Motor neuron (in vitro differentiated cells): ENCODE results near the gene SEMA3G. TPM values are rescaled to one million over a fixed set of nuclear protein-coding genes. Genes with fewer than 3 reads are reported as not detected.
A peak's percentile ranks its signal among the peaks of the same experiment; 100 is the strongest.

Source experiments
- ATAC-seq, 8 experiments: fragments of 200-7000 bp; cut with Tn5 transposase; replicated peaks in 6 of 8; 2 replicates each; pipeline ENCODE4 v1.8.0; 2021; ENCODE audit warnings: mild to moderate bottlenecking in 8 of 8, moderate library complexity in 8 of 8
- H3K27ac ChIP-seq, 2 donors: fragments of 250-450 bp; sonication (Bioruptor Pico); 2 replicates each; pipeline ENCODE4 v1.9.0; 2021; ENCODE audit warnings: antibody characterized with exemption in 2 of 2, mild to moderate bottlenecking in 2 of 2, moderate library complexity in 1 of 2
- H3K4me1 ChIP-seq, 2 donors: fragments of 250-450 bp; sonication (Bioruptor Pico); replicated peaks in 1 of 2; 2 replicates each; pipeline ENCODE4 v1.6.1; 2021; ENCODE audit warnings: antibody characterized with exemption in 2 of 2, mild to moderate bottlenecking in 2 of 2, moderate library complexity in 1 of 2
- H3K4me3 ChIP-seq, 5 donors: fragments of 250-450 bp; sonication (Bioruptor Pico); 2 replicates each; pipeline ENCODE4 v1.9.0; 2021; ENCODE audit warnings: antibody characterized with exemption in 5 of 5, mild to moderate bottlenecking in 5 of 5, moderate library complexity in 4 of 5
- WGBS, 10 experiments: fragments of 450-650 bp; shearing (Covaris generic); methylation state at CpG; one replicate each; pipeline ENCODE4 v1.0.0; 2022; 5-methylcytosine and 5-hydroxymethylcytosine counted together
- in situ Hi-C, 9 experiments: fragments of 400-800 bp; cut with MboI; loops; one replicate each; pipeline ENCODE4 v1.15.0; 2021; ENCODE audit warnings: low sequenced_read_pairs in 9 of 9, low pct_unique_long_range_greater_than_20kb in 2 of 9; ENCODE audit not compliant: unreplicated experiment in 9 of 9
- total RNA-seq, 8 experiments: library from RNA; unstranded; fragments of 300-600 nt; gene quantifications; 2 replicates each; pipeline versions ENCODE4 v1.2.3 to v1.2.4, GENCODE V29; 2022

The SEMA3G gene
- total RNA-seq, 8 experiments from 2014 or later: 0.05 to 0.91 (median 0.19) TPM

DNA sequence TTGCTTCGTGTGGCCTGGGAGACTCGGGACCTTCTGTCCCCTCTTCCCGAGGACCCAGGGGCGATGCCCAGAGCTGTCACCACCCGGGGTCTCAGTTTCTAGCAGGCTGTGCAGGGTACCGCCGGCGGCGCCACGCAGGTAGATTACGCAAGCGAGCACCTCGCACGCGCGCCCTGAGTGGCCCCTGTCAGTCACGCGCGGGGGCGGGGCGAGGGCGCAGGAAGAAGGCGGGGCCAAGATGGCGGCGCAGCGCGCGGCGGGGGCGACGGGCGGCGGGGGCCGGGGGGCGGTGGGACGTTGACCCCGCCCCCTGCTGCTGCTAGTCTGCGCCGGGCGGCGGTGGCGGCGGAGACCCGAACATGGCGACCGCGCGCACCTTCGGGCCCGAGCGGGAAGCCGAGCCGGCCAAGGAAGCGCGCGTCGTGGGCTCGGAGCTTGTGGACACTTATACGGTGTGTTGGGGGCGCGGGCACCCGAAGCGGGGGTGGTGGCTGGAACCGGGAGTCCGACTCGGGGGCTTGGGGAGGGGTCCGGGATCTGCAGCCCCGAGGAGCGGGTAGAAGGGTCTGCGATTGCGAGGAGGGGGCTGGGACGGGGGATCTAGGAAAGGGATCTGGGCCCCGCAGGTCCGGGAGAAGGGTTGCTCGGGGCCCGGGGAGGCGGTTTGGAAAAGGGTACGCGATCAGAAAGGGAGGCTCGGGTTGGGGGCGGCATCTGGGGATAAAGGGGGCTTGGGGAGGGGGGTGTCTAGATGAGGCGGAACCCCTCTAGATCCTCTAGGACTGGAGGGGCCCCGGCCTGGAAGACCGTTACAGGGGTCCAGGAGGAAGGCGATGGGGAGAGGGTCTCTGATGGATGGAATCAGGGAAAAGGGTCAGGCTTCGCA, 10.6 kb upstream of the SEMA3G start, which contains the start of gene NISCH:
TSS of gene NISCH (plus strand) at position 322 of the 886 bp plus-strand sequence. CDS start at position 360, 38 bp downstream.
- in situ Hi-C loops: no loop called here
- Histone ChIP-seq H3K4me1 (peaks cover 21 to 26% of the 10 kb centered on the region in 2 donors), H3K27ac (peak within 1 kb of the TSS; percentile 67 to 87), H3K4me3 (peak within 1 kb of the TSS; percentile 74 to 99 (median 86))
- WGBS, 10 experiments: 0 to 8% methylated on average over 1 to 5 of the region's 86 CpGs; no CpG with 5 or more reads in 8 of the 10 experiments
- ATAC-seq: peak; percentile 45 to 82 (median 78)

DNA sequence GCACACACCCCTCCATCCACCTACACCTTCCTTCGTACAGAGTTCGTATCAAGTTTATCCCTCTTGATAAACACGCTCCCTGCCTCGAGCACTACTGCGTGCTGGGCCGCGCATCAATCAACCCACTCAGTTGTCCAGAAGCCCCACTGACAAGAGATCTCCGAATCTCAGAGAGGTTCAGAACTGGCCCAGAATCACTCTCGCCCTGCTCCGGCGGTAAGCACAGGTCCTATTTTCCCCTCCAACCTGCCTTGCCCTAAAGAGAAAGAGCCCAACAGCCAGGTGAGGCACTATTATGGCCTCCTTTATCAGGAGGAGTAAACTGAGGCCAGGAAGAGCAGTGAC, 10.0 kb upstream of the SEMA3G start:
- peak overlapping the region; percentile 65 to 87 for H3K27ac ChIP-seq
- H3K4me1 ChIP-seq: peaks cover 21 to 26% of the 10 kb centered on the region in 2 donors
- peak in 4 of 8 experiments; percentile 0 to 1 (median 0) for ATAC-seq
- in situ Hi-C loops: no loop called here
- 15 to 100% (median 75%) methylated on average over 3 to 11 of the region's 11 CpGs; no CpG with 5 or more reads in 2 of the 10 experiments for WGBS, 10 experiments
- peak overlapping the region; percentile 74 to 99 (median 86) for H3K4me3 ChIP-seq

DNA sequence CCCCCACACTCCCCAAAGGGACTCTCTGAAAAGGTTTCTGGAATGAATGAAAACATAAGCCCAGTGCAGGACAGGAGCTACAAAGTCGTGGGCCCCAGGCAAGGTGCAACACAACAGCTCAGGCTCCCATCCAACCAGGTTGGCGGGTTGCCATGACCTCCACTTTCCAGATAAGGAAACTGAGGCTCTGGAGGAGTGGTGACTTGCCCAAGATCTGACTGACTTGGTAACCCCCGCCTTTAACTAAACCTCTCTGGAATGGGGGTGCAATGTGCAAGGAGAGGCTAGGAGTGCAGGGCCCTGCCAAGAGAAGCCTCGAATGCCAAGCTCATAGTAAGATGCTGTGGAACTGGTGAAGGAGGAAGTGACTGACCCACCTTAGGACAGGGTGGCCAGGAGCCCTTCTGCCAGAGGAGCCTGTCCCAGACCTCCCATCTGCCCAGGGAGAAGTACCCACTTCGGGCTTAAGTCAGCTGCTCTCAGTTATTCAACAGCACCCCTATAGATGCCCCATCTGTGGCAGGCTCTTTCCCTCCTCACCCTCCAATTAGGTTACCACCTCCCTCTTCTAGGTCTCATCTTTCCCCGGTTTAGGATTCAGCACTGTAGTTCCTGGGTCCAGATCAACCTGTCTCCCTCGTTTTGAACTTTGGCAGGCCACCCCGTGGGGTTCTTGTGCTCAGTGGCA, 9.5 kb upstream of the SEMA3G start:
- 38 to 100% (median 88%) methylated on average over 1 to 5 of the region's 8 CpGs; no CpG with 5 or more reads in 5 of the 10 experiments for WGBS, 10 experiments
- Histone ChIP-seq H3K4me3 (no peak overlapping the region), H3K27ac (peak overlapping the region; percentile 65 to 87), H3K4me1 (peaks cover 21 to 26% of the 10 kb centered on the region in 2 donors)
- in situ Hi-C loops: no loop called here
- no peak for ATAC-seq

DNA sequence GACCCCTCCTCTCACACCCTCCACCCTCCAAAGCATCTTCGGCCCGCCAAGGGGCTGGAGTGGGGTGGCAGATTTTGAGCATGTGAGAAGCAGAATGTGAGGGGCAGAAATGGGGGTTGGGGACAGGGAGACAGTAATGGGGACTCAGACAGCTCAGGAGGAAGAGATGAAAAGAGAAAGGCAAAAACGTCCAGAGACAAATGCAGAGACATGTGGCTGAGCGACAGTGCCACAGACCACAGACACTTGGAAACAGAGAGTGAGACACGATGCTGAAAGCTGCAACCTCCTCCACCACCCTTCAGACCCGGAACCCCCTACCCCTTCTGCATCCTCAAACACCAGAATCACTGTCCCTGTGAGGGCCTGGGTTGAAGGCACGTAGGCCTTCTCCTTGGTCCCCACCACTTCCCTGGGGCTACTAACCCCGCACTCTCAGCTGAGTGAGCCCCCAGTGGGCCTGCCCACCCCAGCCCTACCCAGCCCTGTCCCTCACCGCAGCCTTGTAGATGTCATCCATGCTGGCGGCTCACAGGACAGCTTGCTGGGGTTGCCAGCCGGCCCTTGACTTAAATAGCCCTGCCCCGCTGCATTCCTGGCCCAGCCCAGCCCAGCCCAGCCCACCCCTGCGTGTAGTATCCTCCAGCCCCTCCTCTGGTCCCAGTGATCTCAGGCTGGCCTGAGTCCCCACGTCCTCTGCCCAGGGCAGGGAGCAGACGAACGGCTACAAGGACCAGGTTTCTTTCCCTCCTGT, 8.8 kb upstream of the SEMA3G start, which contains the start of gene TNNC1:
TSS of gene TNNC1 (minus strand) at position 546 of the 754 bp plus-strand sequence. CDS start at position 520, 26 bp downstream.
- in situ Hi-C loops: no loop called here
- H3K4me1 ChIP-seq: peaks cover 21 to 26% of the 10 kb centered on the region in 2 donors
- peak within 1 kb of the TSS; percentile 65 to 87 for H3K27ac ChIP-seq
- no peak within 1 kb of the TSS for H3K4me3 ChIP-seq
- ATAC-seq: peak in 6 of 8 experiments; percentile 5 to 24 (median 18)
- WGBS, 10 experiments: 30 to 100% (median 71%) methylated on average over 1 to 5 of the region's 16 CpGs; no CpG with 5 or more reads in 6 of the 10 experiments

DNA sequence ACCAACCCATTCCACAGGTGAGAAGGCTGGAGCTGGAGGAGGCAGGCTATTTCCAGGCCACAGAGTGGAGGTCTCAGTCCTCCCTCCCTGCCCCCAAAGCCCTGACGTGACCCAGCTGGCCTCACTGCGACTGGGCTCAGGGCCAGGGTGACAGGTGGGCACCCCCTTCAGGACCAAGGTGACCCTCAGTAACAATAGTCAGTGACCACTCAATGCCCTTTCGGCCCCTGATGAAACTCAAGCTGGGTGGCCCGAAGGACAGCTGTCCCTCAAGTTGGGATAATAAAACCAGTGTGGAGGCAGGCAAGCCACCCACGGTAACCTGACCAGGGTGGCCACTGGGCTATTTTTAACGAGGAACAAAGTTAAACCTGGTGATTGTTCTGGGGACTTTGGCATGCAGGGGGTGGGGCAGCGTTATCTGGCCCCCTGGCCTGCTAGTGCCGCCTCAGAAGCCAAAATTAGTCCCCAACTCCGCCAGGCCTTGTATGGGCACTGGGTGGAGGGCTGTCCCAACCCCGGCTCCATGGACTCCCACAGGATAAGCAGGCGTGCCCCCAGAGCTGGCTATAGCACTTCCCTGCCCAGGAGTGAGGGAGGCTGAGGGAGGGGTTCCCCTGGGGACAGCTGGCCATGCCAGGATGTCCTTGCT, 7.8 kb upstream of the SEMA3G start:
- WGBS, 10 experiments: 73 to 100% (median 84%) methylated on average over 1 to 4 of the region's 11 CpGs; no CpG with 5 or more reads in 4 of the 10 experiments
- H3K4me1 ChIP-seq: peaks cover 16 to 24% of the 10 kb centered on the region in 2 donors
- H3K4me3 ChIP-seq: no peak overlapping the region
- H3K27ac ChIP-seq: no peak overlapping the region
- ATAC-seq: no peak
- in situ Hi-C loops: no loop called here

DNA sequence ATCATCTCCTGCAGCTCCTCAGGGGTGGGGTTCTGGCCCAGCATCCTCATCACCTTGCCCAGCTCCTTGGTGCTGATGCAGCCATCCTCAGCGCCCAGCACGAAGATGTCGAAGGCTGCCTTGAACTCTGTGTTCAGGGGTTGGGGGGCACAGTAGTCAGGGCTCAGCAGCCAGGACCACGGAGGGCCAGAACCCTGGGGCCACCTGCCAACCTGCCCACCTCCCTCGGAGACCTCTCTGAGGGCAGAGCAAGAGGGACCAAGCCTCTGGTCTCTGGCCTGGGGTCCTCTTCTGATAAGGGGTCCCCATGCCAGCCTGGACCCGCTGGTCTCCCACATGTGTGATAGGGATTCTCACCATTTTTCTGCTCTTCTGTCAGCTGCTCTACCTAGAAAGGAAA, 7.2 kb upstream of the SEMA3G start:
- in situ Hi-C loops: no loop called here
- WGBS, 10 experiments: 82 to 100% methylated on average over 2 of the region's 6 CpGs; no CpG with 5 or more reads in 8 of the 10 experiments
- no peak overlapping the region for H3K27ac ChIP-seq

DNA sequence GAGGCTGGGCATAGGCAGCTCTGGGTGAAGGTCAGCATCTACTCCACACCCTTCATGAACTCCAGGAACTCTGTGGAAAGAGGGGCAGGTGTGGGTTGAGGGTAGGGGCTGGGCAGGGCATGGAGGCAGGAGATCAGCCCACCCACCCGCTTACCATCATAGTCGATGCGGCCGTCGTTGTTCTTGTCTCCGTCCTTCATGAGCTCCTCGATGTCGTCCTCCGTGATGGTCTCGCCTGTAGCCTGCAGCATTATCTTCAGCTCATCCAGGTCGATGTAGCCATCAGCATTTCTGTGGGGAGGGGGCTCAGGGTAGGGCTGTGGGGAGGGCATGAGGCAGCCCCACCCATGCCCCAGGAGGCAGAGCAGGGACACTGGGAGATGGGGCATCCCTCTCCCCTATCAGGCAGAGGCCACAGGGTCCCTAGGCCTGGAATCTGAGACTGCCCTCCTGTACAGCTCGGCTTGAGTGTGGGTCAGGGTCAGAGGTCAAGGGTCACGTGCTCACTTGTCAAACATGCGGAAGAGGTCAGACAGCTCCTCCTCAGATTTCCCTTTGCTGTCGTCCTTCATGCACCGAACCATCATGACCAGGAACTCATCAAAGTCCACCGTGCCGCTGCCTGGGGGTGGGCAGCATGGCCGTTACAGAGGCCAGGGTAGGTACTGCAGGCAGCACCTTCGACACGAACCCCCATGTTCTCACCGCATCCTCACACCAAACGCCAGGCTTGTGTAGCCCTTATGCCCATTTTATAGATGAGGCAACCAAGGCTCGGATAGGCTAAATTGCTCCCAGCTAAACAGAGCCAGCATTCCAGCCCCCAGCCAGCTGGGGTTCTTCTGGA, 6.6 kb upstream of the SEMA3G start:
- in situ Hi-C loops: no loop called here
- Histone ChIP-seq H3K4me1 (peaks cover 6 to 14% of the 10 kb centered on the region in 2 donors), H3K27ac (no peak overlapping the region), H3K4me3 (no peak overlapping the region)
- no peak for ATAC-seq
- 35 to 100% (median 100%) methylated on average over 1 to 5 of the region's 24 CpGs; no CpG with 5 or more reads in 5 of the 10 experiments for WGBS, 10 experiments

More for the DNA sequence above, 7.2 kb upstream of the SEMA3G start:
- Histone ChIP-seq H3K4me1 (peaks cover 11 to 18% of the 10 kb centered on the region in 2 donors), H3K4me3 (no peak overlapping the region)
- ATAC-seq: no peak

DNA sequence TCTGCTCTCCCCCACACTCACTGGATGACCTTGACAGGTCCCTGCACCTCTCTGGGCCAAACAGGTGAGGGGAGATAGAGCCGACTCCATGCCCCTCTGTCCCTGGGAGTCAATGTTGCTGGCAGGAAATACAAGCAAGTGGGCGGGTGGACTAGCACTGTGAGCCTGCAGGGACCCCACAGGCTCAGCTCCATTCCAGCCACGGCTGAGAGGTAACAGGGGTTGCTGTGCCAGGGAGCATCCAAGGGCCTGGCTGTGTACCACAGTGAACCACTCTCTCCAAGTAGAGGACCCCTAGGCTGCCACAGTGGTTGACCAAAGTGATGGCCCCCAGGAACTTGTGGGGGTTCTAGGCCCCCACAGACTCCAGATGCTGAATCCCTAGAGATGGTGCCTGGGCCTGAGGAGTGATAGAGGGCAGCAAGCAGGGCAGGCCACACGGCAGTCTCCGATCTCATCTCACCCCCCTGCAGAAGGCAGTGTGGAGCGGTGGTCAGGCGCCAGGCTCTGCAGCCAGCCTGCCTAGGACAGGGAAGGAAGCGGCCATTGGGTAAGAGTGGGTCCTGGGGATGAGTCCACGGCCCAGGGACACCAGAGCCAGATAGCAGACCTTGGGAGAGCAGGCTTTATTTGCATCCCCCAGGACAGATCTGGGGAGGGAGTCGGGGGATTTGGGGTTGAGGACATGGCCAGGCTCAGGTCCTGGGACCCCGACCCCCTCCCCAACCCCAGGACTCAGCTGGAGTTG, 5.8 kb upstream of the SEMA3G start:
- Histone ChIP-seq H3K27ac (no peak overlapping the region), H3K4me1 (peaks cover 6 to 14% of the 10 kb centered on the region in 2 donors), H3K4me3 (no peak overlapping the region)
- 90 to 100% (median 100%) methylated on average over 1 to 5 of the region's 11 CpGs; no CpG with 5 or more reads in 4 of the 10 experiments for whole genome bisulfite sequencing, 10 experiments
- in situ Hi-C loops: no loop called here
- no peak for ATAC-seq

DNA sequence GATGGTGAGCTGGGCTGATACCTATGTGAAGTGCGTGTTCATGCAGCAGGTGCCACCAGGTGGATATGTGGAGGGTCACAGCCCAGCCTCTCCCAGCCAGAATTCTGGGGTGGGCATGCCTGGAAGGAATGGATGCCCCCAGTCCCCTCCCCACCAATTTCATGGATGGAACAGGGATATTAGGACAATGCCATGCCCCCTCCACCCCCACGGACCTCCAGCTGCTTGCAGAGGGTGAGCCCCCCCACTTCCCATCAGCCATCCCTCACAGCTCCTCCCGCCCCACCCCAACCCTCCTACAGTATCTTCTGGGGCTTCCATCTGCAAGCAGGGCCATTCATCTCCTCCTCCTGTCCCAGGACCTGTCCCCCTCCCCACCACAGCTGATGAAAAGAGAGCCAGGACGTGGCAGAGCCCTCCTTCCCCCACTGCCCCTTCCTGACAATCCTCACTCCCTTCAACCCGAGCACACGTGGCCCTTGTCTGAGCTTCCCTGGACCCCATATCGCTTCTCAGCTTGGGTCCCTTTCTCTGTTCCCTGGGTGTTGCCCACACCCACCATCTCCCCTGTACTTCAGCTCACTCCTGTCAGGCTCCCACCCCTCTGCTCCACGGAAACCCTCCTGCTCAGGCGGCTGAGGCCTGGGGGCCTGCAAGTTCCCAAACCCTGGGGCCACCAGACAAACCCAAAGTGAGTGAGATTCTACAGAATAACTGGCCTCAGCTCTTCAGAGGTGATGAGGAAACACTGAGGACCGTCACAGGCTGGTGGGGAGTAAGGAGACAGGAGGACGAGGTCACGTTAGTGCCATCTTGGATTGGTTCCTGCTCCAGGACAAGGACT, 2.8 kb upstream of the SEMA3G start:
- ATAC-seq: no peak
- WGBS, 10 experiments: 63 to 80% (median 69%) methylated on average over 1 to 8 of the region's 12 CpGs; no CpG with 5 or more reads in 4 of the 10 experiments
- in situ Hi-C loops: no loop called here
- H3K4me1 ChIP-seq: peaks cover 0 to 4% of the 10 kb centered on the region in 2 donors
- no peak overlapping the region for H3K4me3 ChIP-seq
- no peak overlapping the region for H3K27ac ChIP-seq
